Suppressor macrophage (primary cell): Measurements from ENCODE around the gene ABCA4.
"Not testable (repeated sequence)": the region's sequence is repeated elsewhere in the genome, so short reads cannot be mapped to it uniquely, and the experiment has no call there.

Experiments used
- DNase-seq, 4 experiments: peaks; one replicate each; pipeline ENCODE4 v3.0.0-alpha.2; 2020 to 2022

The ABCA4 gene

GRCh38 chr1:93976711-93977597, 144.0 kb downstream of the ABCA4 start:
- DNase-seq: no peak

DNA sequence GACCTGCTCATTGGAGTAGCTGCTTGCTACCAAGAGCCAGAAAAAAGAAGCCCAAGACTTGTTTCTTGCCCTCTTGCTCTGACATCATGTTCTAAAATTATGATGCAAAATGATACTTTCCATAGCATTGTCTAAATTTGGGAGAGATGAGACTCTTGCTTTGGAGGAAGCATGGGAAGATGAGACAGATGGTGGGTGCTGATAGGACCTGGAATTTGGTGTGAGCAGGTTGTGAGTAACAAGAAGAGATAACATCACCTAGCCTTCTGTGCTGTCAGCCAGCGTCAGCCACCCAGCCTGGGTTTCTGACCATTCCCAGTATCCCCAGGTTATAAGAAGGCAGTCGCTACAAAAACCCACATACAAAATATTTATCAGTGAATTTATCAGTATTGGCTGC, 144.7 kb downstream of the ABCA4 start:
- no peak for DNase-seq

DNA sequence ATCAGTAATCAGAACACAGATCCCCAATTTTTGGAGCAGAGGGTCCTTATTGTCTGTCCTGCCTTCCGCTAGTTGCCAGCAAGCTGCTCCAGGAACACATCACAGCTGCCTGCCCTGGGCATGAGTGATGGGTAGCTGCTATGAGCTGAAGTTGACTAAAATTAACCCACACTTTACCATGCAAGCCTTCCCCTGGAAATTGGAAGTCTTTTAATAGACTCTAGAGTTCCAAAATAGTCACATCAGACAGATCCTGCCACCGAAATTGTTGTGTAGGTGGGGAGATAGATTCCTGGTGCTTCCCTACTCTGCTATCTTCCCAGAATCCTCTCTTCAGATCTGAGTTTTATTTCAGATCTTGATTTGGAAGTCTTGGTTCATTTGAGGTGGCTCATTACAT, 148.6 kb downstream of the ABCA4 start:
- DNase-seq: no peak

GRCh38 chr1:93969887-93970286, 151.1 kb downstream of the ABCA4 start:
- DNase-seq: no peak

DNA sequence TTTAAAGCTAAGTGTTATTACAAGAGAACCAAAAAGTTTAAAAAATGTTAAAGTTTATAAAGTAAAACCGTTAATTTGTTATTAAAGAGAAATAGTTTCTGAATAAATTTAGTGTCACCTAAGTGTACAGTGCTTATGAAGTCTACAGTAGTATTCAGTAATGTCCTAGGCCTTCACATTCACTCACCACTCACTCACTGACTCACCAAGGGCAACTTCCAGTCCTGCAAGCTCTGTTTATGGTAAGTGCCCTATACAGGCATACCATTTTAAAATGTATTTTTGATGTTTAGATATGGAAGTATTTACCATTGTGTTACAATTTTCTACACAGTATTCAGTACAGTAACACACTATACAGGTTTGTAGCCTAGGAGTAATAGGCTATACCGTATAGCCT, 151.6 kb downstream of the ABCA4 start:
- DNase-seq: no peak

DNA sequence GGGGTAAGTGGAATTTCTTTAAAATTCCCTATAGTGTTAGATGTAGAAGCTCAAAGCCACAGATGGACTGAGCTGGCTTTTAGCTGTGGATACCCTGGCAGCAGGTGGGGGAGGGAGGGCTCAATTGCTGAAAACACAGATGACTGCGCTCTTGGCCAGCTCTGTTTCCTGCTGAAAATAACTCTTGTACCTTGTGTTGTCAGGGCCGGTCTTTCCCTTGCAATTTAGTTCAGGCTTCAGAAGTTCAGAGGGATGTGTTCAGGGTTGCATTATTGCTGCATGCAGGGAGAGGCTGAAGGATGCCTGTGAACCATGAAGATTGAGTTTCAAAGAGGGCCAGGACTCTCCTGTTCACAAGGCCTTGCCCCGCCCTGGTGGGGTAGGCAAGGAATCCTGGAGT, 153.6 kb downstream of the ABCA4 start:
- DNase-seq: no peak

DNA sequence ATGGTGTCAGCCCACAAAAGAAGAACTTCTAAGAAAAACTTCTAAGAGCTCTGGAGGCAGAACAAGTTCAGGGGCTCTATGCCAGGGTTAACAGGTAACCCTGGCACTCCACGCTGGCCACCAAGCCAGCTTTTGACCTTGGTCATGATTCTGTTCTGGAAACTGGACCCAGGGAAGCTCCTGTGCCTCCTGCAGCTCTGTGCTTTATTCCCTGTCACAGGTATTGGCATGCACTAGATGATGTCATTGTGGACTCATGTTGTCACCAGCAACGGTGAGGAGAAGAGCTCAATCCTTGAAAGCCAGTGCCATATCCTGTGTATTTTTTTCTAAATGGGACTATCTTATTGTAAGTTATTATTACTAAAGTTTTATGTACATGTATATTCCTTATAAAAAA, 155.1 kb downstream of the ABCA4 start:
- no peak for DNase-seq

GRCh38 chr1:93965256-93965655, 155.7 kb downstream of the ABCA4 start:
- no peak for DNase-seq

- no peak for DNase-seq
Observed at GRCh38 chr1:93964777-93965200, 156.2 kb downstream of the ABCA4 start.

- no peak for DNase-seq
Observed at GRCh38 chr1:93964096-93964776, 156.7 kb downstream of the ABCA4 start.

GRCh38 chr1:93963585-93963984, 157.4 kb downstream of the ABCA4 start:
- DNase-seq: no peak

DNA sequence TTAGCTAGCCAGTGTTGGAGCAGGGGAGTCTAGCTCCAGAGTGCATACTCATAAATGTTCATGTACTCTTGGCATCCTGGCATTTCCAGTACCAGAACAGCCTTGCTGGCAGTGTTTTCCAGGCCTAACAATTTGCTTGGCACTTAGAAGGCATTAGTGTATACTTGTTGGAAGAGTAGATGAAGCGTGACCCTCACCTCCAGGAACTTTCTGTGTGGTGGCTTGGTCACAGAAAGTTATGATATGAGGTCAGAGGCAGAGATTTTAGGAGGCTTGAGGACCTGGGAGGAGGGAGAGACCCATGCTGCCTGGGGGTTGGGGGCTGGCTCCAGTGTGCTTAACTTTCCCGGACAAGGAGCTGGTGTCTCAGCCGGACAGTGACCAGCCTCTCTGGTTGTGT, 159.0 kb downstream of the ABCA4 start:
- no peak for DNase-seq

DNA sequence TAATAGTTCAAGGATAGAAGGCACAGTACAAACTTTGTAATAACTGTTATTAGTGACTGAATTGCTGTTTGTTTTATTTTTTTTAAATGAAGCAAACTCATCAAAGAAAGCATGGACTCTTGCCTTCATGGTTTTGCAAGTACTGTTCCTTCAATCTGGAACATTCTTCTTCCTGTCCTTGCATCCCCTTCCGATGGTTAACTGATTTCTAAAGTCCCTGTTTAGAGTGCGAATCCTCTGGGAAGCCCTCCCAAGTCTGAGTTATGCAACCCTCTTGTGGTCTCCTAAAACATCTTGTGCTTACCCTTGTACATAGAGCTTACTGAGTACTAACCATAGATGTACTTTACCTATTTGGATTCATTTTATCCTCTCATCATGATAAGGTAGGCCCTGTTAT, 159.5 kb downstream of the ABCA4 start:
- no peak for DNase-seq

DNA sequence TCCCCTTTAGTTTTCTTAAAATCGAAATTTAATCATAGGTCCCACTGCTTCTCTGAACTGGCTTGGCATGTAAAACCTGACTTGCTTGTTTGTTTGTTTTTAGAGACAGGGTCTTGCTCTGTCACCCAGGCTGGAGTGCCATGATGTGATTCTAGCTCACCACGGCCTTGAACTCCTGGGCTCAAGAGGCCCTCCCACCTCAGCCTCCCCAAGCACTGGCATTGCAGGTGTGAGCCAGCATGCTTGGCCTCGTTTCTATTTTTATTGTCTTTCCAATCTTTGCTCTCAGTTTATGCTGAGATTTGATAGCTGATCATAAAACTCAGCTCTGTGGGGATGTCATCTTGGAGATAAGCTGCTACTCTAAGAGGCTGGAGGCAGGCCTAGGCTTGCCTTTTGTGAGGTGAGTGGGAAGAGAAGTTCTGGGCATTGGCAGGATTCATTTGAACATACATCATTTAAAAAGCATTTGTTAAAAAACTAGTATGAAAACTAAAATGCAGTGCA, 160.3 kb downstream of the ABCA4 start:
- no peak for DNase-seq

DNA sequence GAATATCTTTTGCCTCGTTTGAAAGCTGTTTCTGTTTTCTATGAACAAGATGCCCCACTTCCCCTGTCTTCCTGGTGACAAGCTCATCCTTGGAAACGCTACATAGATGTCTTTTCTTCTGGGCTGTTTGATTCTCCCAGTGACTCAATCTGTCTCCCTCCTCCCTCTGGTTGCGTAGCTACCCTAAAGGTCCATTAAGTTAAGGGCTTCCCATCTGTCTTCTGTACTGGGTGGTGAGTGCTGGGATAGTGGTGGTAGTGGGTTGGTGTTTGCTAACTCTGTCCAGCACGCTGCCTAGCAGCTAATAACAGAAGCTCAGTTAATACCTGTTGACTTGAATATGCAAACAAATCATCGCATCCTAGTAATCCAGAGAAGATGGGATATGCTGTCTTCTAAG, 161.5 kb downstream of the ABCA4 start:
- DNase-seq: no peak

DNA sequence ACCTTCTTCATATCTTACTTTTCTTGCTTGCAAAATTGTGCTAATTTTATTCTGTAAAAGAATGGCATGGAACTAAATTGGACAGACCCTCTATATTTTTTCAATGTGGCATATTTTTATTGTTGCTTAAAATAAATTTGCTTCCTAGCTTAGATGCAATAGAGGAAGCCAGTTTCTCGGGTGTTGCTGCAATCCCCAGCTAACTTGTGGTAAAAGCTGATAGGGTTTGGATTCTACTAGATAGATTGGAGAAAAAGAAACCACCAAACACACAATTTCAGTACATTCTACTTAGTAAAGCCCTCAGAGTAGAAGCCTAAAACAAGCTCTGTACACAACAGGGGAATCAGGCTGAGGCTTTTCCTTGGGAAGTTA, 162.2 kb downstream of the ABCA4 start:
- DNase-seq: peak; percentile 6 to 37 (median 25)

DNA sequence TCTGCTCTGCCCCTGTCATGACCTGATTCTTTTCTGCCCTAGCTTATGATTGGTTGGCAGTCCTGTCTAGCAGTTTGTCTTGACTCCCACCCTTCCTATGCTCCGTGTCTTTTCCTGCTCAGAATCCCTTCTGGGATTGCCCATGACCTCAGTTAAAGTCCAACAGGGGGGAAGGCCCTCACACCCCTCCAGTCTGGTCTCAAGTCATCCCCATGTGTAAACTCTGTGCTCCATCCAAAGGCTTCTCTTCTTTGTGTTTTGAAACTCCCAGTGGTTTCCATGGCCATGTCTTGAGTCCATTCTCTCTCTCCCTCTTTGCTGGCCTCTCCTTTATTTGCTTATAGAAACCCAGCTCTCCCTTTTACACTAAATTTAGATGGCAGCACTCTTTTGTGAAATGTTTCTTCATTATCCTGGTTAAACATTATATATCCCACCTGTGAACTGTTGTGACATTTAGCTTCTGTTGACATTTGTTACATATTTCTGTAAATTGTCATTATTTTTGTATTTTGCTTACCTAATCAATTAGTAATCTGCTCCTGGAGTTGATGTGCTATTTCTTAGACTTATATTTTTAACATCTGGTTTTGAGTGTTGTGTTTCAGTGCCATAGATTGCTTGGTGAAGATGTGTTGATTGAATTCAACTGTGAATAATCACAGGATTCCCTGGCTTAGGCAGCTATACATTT, 162.8 kb downstream of the ABCA4 start:
- DNase-seq: no peak

GRCh38 chr1:93955765-93956164, 165.2 kb downstream of the ABCA4 start:
- DNase-seq: no peak

GRCh38 chr1:93947002-93947686, 173.8 kb downstream of the ABCA4 start:
- DNase-seq: not testable (repeated sequence)
